Erythroblast (primary cell): ENCODE data around the gene OSGEP.

Experiments used
- DNase-seq, 2 experiments: peaks; one replicate each; lab custom pipeline; 2025; lab: John Stamatoyannopoulos, UW
- GATA1 ChIP-seq: IDR thresholded peaks from 2 replicates; pipeline ENCODE4 v1.6.1; 2011; ENCODE audit warnings: low read depth, mild to moderate bottlenecking, control low read depth, low read length, moderate library complexity
- POLR2A ChIP-seq: IDR thresholded peaks from 2 replicates; pipeline ENCODE4 v1.6.1; 2011; ENCODE audit warnings: mild to moderate bottlenecking, low read length

The OSGEP gene

DNA sequence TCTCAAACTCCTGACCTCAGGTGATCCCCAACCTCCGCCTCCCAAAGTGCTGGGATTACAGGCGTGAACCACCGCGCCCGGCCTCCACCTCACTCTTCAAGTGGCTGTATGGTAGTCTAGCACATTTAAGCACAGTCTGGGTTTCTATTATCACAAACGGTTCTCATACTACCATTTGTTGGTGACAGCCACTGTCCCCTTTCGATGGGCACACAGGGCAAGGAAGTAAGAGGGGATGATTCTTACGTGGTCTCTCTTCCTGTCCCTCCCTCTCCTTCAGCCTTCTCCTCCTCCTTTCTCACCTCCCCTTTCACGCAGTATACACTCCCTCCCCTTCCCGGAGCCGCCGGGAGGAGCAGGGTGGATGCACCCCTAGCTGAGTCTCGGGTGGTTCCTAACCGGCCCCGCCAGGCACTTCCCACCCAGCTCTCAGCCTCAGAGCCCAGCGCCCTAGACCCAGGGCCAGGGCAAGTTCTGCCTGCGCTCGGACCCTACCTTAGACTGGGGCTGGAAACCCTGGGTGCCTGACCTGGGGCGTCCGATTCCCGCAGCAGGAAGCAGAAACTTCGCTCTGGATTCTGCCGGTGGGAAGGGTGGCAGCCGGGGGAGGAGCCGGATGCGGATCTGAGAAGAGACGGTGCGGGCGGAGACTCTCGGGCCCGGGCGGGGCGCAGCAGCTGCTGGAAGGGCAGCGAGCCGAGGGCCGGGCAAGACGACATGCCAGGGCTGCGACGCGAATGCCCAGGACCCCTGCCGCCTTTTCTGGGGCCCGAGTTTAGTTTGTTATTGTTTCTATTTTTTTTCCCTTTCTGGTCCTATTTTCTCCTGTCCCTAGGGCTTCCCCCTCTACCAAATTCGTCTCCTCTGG is 41.5 kb downstream of the OSGEP start, which contains the start of gene TEP1:
TEP1 (minus strand) TSS at position 626 of the 868 bp plus-strand sequence. CDS start 5,062 bp downstream, outside the sequence.
- TF ChIP-seq POLR2A (peak; percentile 56), GATA1 (no peak)

DNA sequence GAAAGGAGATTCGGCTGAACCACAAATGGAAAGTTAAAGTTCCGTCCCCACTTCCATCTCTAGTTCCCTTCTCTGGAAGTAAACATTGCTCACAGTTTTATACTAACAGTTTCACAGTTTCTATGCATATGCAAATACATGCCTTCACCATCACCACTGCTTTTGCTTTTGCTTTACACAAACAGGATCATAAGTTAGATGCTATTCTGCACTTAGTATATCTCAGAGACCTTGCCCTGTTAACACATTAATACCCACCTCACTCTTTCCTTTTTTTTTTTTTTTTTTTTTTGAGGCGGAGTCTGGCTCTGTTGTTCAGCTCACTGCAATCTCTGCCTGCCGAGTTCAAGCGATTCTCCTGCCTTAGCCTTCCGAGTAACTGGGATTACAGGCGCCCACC is 42.2 kb downstream of the OSGEP start:
- no peak for DNase-seq
- TF ChIP-seq GATA1: no peak
- no peak for TF ChIP-seq POLR2A

More for the DNA sequence above, 41.5 kb downstream of the OSGEP start, which contains the start of gene TEP1:
- DNase-seq: peak; percentile 60 to 71

DNA sequence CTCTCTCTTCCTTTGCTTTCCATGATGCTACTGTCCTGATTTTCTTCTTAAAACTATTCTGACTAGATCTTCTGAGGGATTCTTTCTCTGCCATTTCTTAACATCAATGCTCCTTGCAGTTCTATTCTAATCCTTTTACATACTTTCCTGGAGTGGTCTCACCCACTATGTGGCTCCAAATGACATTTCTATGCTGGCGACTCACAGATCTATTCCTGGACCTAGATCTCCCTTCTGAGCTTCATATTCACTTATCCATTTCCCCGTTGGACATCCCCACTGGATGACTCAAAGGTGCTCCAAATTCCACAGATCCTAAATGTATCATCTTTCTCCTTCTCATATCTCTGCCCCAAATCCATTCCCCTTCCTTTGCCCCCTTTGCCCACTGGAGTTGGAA is 45.4 kb downstream of the OSGEP start:
- DNase-seq: no peak

DNA sequence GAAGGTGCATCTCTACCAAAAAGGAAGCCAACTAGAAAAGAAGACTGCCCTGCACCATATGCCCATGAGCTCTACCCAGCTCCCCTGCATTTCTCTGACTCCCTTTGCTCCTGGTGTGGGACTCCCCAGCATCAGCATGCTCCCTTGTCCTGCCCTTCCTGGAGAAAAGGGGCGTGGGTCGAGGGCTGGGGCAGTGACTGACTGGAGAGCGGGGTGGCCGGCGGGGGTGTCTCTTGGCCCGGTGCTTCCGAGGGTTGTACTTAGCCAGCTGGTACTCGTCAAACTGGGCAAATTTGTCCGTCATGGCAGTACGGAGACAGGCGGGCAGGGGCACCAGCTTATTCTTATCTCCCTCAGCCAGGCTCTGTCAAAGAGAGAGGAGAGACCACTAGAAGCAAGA is 51.1 kb downstream of the OSGEP start:
- no peak for DNase-seq
- no peak for TF ChIP-seq GATA1
- no peak for TF ChIP-seq POLR2A

More for the DNA sequence above, 45.4 kb downstream of the OSGEP start:
- no peak for TF ChIP-seq GATA1
- no peak for TF ChIP-seq POLR2A

DNA sequence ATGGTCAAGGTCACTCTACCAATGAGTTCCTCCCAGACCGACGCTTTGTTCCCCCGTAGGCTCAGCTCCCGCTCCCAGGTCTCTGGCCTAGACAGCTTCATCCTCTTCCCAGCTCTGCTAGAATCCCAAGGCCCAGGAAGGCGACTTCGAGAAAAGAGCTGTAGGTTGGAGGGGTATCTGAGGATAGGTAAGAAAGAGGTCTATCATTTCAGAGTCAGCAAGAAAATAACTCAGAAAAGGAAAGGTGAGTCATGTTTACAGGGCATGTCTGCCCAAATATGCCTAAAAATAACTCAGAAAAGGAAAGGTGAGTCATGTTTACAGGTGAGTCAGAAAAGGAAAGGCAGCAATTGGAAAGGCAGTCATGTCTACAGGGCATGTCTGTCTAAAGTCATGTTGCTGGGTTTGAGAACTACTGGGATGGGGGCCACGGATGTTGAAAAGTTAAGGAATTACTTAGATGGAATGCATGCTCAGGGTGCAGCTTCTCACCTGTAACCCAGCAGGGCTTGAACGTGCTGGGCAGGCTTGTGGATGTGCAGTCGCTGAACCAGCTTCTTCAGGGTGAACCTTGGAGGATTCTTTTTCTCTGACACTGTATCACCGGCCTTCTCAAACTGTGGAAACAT is 53.5 kb downstream of the OSGEP start:
- peak in 1 of 2 experiments; percentile 10 for DNase-seq
- no peak for TF ChIP-seq POLR2A
- TF ChIP-seq GATA1: no peak

DNA sequence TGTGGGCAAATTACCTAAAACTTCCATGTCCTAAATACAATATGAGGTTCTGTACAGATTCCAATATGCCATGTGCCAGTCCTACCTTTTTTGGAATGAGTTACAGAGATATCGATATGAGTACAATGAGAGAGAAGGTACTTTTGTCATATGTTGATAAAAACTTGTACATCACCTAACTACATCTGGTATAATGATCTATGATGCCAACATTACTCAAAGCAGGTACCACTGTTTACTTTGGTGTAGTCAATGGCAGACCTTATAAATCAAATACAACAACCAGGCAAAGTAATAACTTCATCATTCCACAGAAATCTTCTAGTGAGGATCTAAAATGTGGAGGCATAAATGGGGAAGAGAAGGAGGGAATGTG is 54.0 kb downstream of the OSGEP start:
- TF ChIP-seq GATA1: no peak
- TF ChIP-seq POLR2A: no peak
- no peak for DNase-seq

DNA sequence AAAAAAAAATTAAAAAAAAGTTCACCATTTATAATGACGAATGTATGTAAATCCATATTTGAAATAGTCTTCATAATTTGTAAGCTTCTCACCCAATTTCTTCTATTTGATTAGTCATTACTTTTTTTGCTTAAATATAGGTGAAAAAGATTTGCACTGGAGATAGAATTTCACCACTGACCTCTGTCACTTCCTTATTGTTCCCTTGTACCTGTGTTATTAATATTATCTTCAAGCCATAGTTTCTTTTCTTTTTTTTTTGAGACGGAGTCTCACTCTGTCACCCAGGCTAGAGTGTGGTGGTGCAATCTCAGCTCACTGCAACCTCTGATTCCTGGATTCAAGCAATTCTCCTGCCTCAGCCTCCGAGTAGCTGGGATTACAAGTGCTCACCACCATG is 57.1 kb downstream of the OSGEP start:
- TF ChIP-seq GATA1: no peak
- TF ChIP-seq POLR2A: no peak
- DNase-seq: no peak
